Endometrial microvascular endothelial cells (primary cell): Measurements from ENCODE around the gene MTCL1. TPM values are rescaled to one million over a fixed set of nuclear protein-coding genes. Genes with fewer than 3 reads are reported as not detected.

Experiments
- in situ Hi-C: cut with HindIII; loops from 2 replicates; pipeline ENCODE4 v1.10.0; 2017; ENCODE audit warnings: low sequenced_read_pairs, low pct_unique_long_range_greater_than_20kb; ENCODE audit errors: inconsistent ontology term
- total RNA-seq: library from RNA; depleted of rRNA; stranded (reverse); fragments of >200 nt; gene quantifications from one replicate; pipeline ENCODE4 v1.2.3, GENCODE V29; 2015; ENCODE audit errors: inconsistent ontology term

The MTCL1 gene
- total RNA-seq, 1 donor from 2014 or later: 28.2 TPM

DNA sequence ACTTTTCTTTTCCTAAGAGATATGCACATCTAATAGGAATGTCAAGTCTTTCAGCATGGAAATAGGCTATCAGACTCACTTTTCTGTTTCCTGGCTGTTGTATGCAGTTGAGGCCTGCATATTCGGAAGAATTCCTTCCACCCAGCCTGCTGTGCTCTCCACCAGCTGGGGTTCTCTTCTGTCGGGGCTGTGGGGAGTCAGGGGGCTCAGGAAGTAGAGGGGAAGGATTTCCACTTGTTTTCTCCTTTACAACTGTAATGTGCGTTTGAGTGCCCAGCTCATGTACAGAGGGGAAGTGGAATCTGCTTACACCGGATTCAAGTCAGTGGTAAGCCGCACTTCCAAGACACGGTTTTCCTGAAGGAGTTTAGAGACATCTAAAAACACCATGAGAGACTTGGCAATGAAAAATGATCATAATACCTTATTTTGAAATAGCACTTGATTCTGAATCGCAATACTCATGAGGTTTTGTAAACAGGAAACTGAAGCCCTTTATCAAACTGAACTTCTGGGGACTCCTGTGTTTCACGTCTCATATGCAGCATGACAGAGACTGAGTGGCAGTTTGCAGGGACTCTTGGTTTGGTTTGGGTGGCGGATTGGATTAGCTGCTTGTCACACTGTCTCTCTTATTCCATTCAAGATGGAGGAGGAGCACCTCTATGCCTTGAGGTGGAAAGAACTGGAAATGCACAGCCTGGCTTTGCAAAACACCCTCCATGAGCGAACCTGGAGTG lies 90.4 kb downstream of the MTCL1 start:
- in situ Hi-C loops: loop anchor here (25.0 kb wide), 1 partner anchor 108 kb away; no protein-coding TSS in a partner anchor

DNA sequence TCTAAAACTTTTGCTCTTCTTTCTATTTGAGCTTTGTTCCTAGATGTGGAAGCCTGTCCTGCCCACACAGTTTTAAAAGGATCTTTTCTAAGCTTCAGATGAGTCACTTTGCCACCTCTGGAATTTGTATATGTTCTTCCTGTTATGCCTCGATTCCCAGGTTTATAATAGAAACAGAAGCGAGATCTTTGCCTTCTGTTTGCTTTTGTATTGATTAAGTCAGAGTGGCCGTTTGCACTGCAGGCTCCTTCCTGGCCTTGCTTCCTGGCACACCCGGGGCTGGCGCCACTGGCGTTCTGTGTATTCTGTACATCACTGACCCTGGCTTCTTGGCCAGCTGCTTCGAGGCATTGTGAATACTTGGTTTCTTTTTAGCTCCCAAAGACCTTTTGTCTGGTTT lies 91.8 kb downstream of the MTCL1 start:
- in situ Hi-C loops: loop anchor here (25.0 kb wide), 1 partner anchor 110 kb away; no protein-coding TSS in a partner anchor

DNA sequence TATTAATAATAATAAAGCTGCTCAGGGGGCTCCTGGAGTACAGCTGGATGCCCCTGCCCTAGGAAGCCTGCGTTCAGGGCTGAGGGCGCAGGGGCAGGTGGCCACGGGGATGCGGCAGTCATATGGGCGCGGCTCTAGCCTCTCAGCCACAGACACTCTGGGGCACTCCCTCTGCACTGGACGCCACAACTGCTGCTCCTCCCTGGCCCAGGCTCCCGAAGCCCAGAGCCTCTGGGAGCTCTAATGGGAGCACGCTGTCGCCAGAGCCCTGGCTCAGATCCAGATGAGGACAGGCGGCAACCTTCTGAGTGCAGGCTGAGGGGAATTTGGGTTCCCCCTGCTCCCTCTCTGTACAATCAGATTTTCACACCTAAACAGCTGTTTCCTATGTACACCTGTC lies 93.6 kb downstream of the MTCL1 start:
- in situ Hi-C loops: loop anchor here (25.0 kb wide), 1 partner anchor 112 kb away; no protein-coding TSS in a partner anchor

DNA sequence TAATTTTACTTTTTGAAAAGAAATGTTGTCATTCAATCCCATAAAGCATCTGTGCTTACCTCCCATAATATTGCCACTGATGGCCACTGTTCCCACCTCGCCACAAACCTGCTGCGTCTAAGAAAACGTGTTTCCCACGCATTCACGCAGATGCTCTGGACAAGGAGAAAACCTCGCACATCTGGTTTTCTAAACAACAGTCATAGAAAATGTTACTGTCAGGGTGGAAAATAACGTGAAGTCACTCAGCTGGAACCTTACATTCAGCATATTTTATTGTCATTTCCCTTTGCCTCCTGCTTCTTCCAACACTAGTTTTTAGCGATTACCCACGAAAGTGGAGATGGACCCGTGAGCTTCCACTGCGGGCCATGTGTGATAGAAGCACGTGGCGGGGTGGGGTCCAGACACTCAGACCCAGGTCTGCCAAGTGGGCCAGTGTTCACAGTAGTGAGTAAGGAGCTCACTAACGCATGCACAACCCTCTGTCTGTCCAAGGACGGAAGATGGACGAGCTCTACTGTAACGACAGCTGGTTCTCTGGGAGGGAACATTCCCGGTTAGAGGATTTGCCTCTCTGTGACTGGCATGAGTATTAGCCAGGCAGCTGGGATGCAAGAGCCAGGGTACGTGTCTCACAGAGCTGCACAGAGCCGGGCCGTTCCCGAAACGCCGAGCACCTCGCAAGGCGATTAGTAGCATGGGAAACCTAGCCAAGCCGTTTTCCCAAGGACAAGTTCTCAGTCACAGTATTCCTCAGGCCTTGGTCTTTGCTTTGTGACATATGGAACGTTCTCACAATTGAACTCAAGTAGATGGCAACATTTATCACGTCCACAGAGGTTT lies 94.5 kb downstream of the MTCL1 start:
- in situ Hi-C loops: loop anchor here (25.0 kb wide), 1 partner anchor 113 kb away; no protein-coding TSS in a partner anchor

DNA sequence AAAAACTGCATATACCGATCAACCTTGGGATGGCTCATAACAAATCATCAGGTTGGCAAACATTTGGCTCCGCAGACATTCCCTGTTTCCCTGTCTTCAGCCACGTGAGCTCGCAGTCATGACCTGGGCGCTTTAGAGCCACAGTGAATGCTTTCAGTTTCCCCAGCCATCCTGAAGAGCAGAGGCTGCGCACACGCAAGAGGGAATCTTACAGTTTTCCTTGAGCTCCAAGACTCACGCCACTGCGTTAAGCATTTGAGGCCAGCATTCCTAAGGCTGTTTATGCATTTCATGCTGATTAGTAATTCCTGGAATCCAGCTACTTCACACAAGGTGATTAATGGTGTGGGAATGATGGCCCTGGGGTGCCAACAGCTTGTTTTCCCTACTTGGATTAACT lies 95.1 kb downstream of the MTCL1 start:
- in situ Hi-C loops: no loop called here

DNA sequence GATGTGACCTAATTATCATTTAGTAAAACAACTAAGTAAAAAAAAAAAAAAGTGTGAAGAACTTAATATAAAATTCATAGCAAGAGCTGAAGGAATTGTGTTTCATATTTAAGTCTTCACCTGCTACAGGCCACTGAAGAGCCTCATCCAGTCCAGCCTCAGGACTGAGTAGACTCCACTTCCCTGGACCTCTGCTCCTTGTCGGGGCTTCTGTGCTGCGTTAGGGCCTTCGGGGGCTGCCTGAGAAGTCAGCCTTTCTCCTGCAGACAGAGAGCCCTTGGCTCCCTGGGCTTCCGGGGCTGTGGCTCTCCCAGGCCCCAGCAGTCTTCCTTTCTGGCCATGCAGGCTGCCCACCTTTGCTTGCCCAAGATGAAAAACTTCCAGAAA lies 95.5 kb downstream of the MTCL1 start:
- in situ Hi-C loops: no loop called here

DNA sequence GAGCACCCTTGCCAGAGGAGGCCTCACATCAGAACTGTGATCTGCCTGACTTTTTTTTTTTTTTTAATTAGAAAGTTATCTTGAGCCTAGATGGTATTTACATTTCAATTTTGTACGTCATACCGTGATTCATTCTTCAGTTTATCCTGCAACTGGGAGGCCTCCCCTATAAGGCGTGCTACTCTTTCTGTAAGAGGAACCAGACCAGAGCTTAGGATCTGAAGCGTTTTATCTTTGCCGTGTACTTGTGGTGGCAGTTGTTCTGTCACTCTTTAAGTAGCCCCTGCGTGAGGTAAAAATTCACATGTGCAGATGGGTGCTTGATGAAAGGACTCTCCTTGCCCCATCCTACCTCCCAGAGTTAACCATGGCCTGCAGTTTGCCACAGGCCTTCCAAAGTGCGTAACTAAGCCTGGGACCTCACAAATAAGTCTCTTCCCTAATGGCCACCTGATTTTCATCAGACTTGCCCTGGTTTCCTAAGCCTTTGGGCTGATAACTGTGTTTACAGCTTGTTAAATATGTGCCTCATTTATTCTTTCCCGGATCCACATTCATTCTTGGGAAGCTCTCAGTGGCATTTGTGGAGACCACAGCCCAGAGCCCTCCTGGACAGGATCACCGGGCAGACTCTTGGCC lies 96.0 kb downstream of the MTCL1 start:
- in situ Hi-C loops: no loop called here

DNA sequence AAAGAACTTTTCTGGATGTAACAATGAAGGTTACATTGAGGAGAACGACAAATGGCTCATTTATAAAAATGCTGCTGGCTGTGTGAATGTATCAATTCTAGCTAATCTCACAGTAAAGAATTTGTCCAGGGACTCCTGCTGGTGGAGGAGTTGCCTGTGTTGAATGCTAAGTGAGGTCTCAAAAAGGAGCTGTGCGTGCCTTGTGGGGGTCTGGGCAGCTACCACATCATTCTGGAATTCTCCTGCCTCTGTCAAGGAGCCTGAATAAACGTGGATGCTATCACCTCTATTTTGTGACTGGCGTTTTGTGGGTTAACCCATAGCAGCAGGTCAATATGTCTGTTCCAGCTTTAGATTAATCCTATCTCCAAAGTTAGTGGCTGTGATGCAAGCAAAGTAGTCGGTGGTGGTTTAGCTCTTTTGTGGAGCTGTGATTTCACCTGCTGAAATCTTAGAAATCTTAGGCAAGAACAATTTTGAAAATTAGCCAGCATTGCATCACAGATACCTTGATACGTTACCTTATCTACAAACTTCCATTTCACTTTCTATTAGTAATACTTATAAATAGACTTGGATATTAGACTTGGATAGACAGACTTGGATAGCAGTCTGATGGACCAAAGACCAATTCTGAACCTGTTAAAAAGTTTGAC lies 96.8 kb downstream of the MTCL1 start:
- in situ Hi-C loops: no loop called here

DNA sequence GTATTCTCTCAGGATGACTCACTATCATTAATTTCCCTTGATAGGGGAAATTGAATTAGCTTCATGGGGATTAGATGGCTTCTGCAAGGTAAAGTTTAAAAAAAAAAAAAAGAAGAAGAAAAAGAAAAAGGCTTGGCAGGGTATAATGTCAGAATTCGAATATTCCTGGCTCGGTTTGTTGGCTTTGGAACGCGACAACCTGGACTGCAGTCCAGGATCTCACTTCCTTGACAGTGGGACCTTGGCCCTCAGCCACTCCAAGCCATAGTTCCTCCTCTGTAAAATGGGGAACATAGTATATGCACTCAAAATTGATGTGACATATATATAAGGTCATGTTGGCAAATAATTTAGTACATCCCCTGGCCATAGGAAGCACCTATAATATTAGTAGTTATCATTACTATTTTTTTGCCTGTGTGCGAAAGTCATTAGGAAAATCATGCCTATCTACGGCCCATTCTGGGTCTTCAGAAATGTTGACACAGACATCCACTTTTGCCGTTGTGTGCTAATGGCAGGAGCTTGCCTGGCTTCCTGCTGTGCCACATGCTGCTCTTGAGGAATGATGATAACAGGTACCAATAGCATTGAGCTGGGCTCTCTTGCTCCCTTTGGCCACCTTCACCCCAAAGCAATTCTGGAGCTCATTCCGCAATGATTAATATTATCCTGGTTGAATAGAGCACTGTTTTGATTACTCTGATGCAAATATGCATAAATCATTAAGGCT lies 97.9 kb downstream of the MTCL1 start:
- in situ Hi-C loops: no loop called here

DNA sequence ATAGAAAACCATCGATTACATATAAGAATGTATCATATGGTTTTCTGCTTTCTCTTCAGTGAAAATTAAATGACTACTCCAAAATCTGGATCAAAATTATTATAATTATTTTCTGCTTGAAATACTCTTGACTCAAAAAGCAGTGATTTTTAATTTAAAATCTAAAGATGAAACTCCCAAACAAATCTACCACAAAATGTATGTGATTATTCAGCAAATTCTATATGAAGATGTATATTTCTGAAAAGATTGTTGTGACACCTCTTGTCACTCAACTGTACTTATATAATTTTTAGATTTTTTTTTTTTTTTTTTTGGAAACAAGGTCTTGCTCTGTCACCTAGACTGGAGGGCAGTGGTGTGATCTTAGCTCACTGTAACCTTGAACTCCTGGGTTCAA lies 98.6 kb downstream of the MTCL1 start:
- in situ Hi-C loops: no loop called here

DNA sequence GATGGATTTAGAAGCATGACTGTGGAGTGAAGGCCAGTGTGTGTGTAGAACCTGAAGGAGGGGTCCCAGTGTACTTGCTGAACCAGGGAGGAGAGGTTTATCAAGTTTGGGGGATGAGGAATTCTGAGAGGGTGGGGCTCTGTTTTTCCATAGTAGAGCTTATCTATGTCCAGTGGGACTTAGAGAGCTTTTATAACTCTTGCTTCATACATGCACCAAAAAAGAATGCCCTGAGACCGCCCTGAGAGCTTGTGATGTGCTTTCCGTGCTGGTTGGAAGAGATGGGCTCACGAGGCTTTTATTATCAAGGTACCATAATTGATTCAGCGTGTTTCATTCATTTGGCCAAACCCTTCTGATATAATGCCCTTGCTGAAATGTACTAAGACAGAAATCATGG lies 100.2 kb downstream of the MTCL1 start:
- in situ Hi-C loops: no loop called here

DNA sequence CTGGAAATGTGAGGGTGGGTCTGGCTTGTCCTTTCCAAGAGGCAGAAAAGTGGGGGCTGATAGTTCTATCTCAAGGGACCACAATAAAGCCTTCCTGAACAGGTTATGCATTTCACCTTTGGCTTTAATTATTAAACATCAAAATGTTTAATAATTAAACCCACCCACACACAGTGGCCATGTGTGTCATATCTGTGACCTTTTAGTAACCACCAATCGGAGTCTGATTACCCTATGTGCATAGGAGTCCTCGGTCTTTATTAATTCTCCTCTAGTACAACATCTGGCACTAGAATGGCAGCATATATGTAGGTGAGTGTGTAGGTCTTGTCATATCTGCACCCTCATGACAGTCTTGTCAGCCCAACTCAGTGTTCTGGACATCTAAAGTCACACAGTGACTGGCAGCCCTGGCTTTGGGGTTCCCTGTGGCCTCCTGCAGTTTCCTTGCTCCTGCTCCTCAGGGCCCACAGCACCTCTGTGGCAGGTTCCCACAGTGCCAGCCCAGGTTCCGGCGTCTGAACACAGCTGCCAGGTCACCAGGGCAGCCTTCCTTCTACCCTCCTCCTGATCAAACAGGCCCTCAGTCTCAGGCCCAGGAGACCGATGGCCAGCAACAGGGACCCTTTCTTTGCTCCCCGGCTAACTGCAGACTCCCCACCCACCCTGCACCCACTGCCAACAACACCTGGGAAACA lies 100.9 kb downstream of the MTCL1 start:
- in situ Hi-C loops: no loop called here

DNA sequence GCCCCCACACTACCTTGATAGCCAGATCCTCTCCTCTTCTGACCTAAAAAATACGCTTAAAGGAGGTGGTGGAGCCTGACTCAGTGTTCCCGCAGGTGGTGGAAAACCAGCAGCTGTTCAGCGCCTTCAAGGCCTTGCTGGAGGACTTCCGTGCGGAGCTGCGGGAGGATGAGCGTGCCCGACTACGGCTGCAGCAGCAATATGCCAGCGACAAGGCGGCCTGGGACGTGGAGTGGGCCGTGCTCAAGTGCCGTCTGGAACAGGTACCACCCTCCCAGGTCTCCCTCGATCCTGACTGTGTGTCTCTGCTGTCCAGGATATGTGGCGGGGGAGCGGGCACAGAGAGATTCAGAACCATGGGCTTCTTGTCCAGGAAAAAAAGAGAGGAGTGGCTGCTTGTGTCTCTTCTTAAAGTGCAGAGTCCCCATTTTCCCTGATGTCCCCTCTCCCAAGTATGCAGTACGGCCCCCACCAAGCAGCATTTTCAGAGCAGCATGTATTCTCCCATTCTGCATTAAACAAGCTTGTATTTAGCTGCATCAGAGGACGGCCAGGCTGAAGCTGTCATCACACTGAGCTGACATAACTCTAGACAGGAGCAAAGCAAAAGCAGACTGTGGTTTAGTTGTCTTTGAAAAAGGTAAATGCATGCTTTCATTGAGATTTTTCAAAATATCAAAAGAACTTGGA lies 101.6 kb downstream of the MTCL1 start:
- in situ Hi-C loops: no loop called here

DNA sequence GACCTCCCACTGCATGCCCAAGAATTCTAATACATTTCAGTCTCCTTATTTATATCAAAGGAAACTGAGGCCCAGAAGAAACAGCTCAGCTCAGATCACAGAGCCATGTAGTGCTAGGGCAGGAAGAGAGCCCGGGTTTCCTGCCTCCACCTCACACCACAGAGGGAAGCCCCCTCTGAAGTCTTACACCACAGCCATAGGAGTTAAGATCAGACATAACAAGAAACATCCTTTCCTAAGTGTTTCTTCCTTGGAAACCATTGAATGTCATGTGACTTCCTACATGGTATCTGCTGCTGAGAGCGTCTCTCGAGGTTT lies 102.1 kb downstream of the MTCL1 start:
- in situ Hi-C loops: no loop called here

DNA sequence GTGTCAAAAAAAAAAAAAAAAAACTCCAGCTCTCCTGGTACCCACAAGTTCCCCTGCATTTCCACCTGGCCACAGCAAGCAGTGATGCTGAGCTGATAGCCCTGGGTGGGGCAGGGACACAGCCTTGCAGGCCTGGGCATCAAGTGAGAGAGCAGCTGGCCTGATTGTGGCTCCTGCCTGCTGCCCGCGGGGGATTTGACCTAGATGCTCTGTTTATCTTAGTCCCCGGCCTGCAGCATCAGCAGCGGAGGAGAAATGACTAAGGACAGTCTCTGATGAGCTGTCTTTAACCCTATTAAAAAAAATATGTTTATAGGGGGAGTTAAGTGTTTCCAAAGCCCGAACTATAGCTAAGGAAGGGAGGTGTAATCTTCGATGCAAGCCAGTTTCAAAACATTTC lies 102.6 kb downstream of the MTCL1 start:
- in situ Hi-C loops: no loop called here

DNA sequence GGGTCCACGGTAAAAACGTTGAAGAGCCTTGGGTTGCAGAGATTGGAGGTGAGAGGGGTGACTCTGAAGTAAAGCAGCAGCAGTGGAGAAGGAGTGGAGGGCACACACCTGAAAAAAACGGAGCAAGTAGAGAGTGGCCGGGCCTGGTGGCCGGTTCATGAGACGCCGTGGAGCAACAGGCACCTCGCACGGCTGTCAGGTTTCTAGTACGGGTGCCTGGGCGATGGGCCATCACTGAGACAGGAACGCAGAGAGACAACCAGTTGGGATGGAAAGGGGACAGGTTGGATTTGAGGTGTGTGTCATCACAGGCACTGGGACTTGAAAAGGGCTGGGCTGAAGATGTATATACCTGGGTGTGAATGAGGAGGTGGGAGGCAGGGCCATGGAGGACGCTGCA lies 104.2 kb downstream of the MTCL1 start:
- in situ Hi-C loops: no loop called here

DNA sequence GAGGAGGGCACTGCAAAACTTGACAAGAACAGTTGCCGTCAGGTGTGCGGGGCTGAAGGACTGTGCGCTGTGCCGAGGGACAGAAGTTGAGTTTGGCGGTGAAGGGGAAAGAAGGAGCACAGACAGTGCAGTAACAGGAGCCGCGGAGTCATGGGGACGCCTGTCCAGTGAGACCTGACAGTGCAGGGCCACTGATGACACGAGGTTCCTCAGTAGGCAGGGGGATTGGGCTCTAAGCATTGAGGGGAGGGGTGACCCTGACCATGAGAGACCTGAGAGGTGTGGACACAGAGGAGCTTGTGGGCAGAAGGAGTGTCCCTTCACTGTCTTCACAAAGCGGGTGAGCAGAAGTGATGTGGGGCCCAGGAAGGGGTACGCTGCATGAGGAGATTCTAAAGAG lies 104.8 kb downstream of the MTCL1 start:
- in situ Hi-C loops: no loop called here

DNA sequence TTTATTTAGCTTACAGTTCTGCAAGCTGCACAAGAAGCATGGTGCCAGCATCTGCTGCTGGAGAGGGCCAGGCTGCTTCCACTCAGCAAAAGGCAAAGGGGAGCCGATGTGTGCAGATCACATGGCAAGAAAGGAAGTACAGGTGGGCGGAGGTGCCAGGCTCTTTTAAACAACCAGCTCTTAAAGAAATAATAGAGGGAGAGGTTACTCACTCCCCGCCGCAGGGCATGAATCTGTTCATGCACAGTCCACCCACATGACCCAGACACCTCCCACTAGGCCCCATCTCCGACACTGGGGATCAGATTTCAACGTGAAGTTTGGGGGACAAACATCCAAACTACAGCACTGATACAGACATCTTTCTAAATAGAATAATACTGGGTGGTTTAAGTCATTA lies 105.8 kb downstream of the MTCL1 start:
- in situ Hi-C loops: no loop called here
